Activated CD4-positive, alpha-beta T cell treated with anti-CD3 and anti-CD28 coated beads, Interleukin-2, Interleukin-4, amounts not matched to agents 100 ng/mL and 50 ng/mL, durations not matched to agents 16 hours and 8 hours (primary cell): ENCODE results near the gene PORCN.

Experiments
- DNase-seq: peaks from one replicate; pipeline ENCODE4 v3.0.0-alpha.2; 2020; ENCODE audit warnings: low spot score

Gene PORCN

GRCh38 chrX:48476919-48477318 is 31.9 kb upstream of the PORCN start:
- no peak for DNase-seq

- DNase-seq = no peak
These were observed 30.6 kb upstream of the PORCN start for GRCh38 chrX:48477960-48478755.

- DNase-seq = no peak
These were observed 30.0 kb upstream of the PORCN start for GRCh38 chrX:48478806-48479205.

- DNase-seq = no peak
These were observed 28.6 kb upstream of the PORCN start for GRCh38 chrX:48480142-48480541.

GRCh38 chrX:48480583-48480982 is 28.2 kb upstream of the PORCN start:
- no peak for DNase-seq

- no peak for DNase-seq
These were observed 26.3 kb upstream of the PORCN start for GRCh38 chrX:48482526-48482925.

GRCh38 chrX:48487362-48487798 is 21.4 kb upstream of the PORCN start:
- DNase-seq = no peak

- DNase-seq = no peak
These were observed 20.8 kb upstream of the PORCN start for GRCh38 chrX:48488034-48488433.

- no peak for DNase-seq
These were observed 19.5 kb upstream of the PORCN start for GRCh38 chrX:48489296-48489695.

GRCh38 chrX:48489892-48490291 is 18.9 kb upstream of the PORCN start:
- DNase-seq = no peak

- DNase-seq = no peak
These were observed 18.1 kb upstream of the PORCN start for GRCh38 chrX:48490661-48491060.

GRCh38 chrX:48491809-48492208 is 17.0 kb upstream of the PORCN start:
- DNase-seq = no peak

- no peak for DNase-seq
These were observed 16.4 kb upstream of the PORCN start for GRCh38 chrX:48492293-48492910.

GRCh38 chrX:48493890-48494364 is 14.9 kb upstream of the PORCN start:
- DNase-seq = no peak

GRCh38 chrX:48496660-48497059 is 12.1 kb upstream of the PORCN start:
- no peak for DNase-seq

- DNase-seq = no peak
These were observed 10.9 kb upstream of the PORCN start for GRCh38 chrX:48497871-48498270.

- DNase-seq = no peak
These were observed 10.4 kb upstream of the PORCN start for GRCh38 chrX:48498374-48498809.

GRCh38 chrX:48504261-48504660 is 4.5 kb upstream of the PORCN start:
- DNase-seq = no peak

- DNase-seq = no peak
These were observed 3.3 kb upstream of the PORCN start for GRCh38 chrX:48505481-48505880.

- no peak for DNase-seq
These were observed 1.5 kb upstream of the PORCN start for GRCh38 chrX:48507246-48507645.

- DNase-seq = no peak
These were observed 426 bp downstream of the PORCN start for GRCh38 chrX:48509245-48509590.

GRCh38 chrX:48509619-48510018 is 827 bp downstream of the PORCN start:
- no peak for DNase-seq

- DNase-seq = no peak
These were observed 2.8 kb downstream of the PORCN start for GRCh38 chrX:48511560-48511959.
